ENCODE measurements around the gene CATSPER2. TPM values are rescaled to one million over a fixed set of nuclear protein-coding genes. Genes with fewer than 3 reads are reported as not detected.

The CATSPER2 gene
- total RNA-seq, 2 experiments from 2014 or later = 5.1 to 5.5 TPM

Other genes starting within 250 kb of the CATSPER2 start
- gene TP53BP1, start 155.7 kb downstream of the CATSPER2 start, total RNA-seq = 10 to 100 TPM; 26.4 to 32.0 TPM
- 1 to 10 TPM; 1.5 TPM for gene MAP1A, start 131.2 kb downstream of the CATSPER2 start, total RNA-seq
- gene PPIP5K1, start 58.6 kb downstream of the CATSPER2 start, total RNA-seq = 10 to 100 TPM; 38.6 to 44.2 TPM
- gene CKMT1B, start 54.8 kb downstream of the CATSPER2 start, total RNA-seq = under 1 TPM in 1 of 2 experiments, not detected in 1; 0.36 TPM
- under 1 TPM; 0.44 to 0.57 TPM for gene STRC, start 30.0 kb downstream of the CATSPER2 start, total RNA-seq
- gene CKMT1A, start 45.0 kb upstream of the CATSPER2 start, total RNA-seq = under 1 TPM; 0.33 to 0.41 TPM
- 100 to 1,000 TPM; 286 to 291 TPM for gene PDIA3, start 97.6 kb upstream of the CATSPER2 start, total RNA-seq
- 1 to 10 TPM; 2.4 to 2.9 TPM for gene ELL3, start 128.1 kb upstream of the CATSPER2 start, total RNA-seq
- 100 to 1,000 TPM; 787 to 817 TPM for gene SERF2, start 143.5 kb upstream of the CATSPER2 start, total RNA-seq
- under 1 TPM; 0.10 to 0.15 TPM for gene SERINC4, start 151.4 kb upstream of the CATSPER2 start, total RNA-seq
- gene HYPK, start 151.8 kb upstream of the CATSPER2 start, total RNA-seq = 10 to 100 TPM; 16.7 to 19.1 TPM
- 10 to 100 TPM; 37.2 to 38.0 TPM for gene MFAP1, start 175.8 kb upstream of the CATSPER2 start, total RNA-seq
- 10 to 100 TPM; 89.9 to 93.2 TPM for gene WDR76, start 178.2 kb upstream of the CATSPER2 start, total RNA-seq